Spleen (tissue), 11 donors: ENCODE measurements around the gene TNS1. TPM values are rescaled to one million over a fixed set of nuclear protein-coding genes. Genes with fewer than 3 reads are reported as not detected.

ENCODE experiments used
- DNase-seq: peaks from one replicate; pipeline ENCODE4 v3.0.0-alpha.2; 2020
- H3K27ac ChIP-seq, 8 donors: fragments of 200-600 bp; sonication (generic) in 7 of 8; 1 replicate in 4 of 8; 2 replicates in 4 of 8; pipeline versions ENCODE4 v1.5.0 to v1.8.0; 2016 to 2021; ENCODE audit warnings: inconsistent platforms in 4 of 8, mild to moderate bottlenecking in 4 of 8, moderate library complexity in 1 of 8
- H3K27me3 ChIP-seq, 7 donors: fragments of 200-600 bp; sonication (generic) in 6 of 7; replicated peaks in 1 of 7; 1 replicate in 4 of 7; 2 replicates in 3 of 7; pipeline versions ENCODE4 v1.5.0 to v1.8.0; 2016 to 2021; ENCODE audit warnings: inconsistent platforms in 3 of 7, mild to moderate bottlenecking in 1 of 7
- H3K36me3 ChIP-seq, 6 donors: fragments of 200-600 bp; sonication (generic) in 5 of 6; 1 replicate in 4 of 6; 2 replicates in 2 of 6; pipeline versions ENCODE4 v1.5.0 to v1.8.0; 2016 to 2021; ENCODE audit warnings: inconsistent platforms in 2 of 6
- H3K4me1 ChIP-seq, 6 donors: fragments of 200-600 bp; sonication (generic) in 5 of 6; 1 replicate in 3 of 6; 2 replicates in 3 of 6; pipeline versions ENCODE4 v1.5.0 to v1.8.0; 2016 to 2021; ENCODE audit warnings: inconsistent platforms in 3 of 6
- H3K4me3 ChIP-seq, 8 donors: fragments of 200-600 bp; sonication (generic) in 7 of 8; 1 replicate in 4 of 8; 2 replicates in 4 of 8; pipeline versions ENCODE4 v1.5.0 to v1.8.0; 2016 to 2021; ENCODE audit warnings: inconsistent platforms in 4 of 8, mild to moderate bottlenecking in 4 of 8, moderate library complexity in 2 of 8
- H3K9me3 ChIP-seq, 8 donors: fragments of 200-600 bp; sonication (generic) in 7 of 8; 1 replicate in 4 of 8; 2 replicates in 4 of 8; pipeline versions ENCODE4 v1.5.0 to v1.8.0; 2016 to 2021; ENCODE audit warnings: inconsistent platforms in 4 of 8
- CTCF ChIP-seq, 11 experiments: fragments of 200-600 bp in 7 of 11; fragments of 450-650 bp in 4 of 11; sonication (generic) in 4 of 11; IDR thresholded peaks in 8 of 11; conservative IDR thresholded peaks in 3 of 11; 1 replicate in 7 of 11; 2 replicates in 4 of 11; pipeline versions ENCODE4 v1.4.0 to v1.8.0; 2016 to 2021; ENCODE audit warnings: antibody characterized with exemption in 11 of 11, inconsistent platforms in 4 of 11, mild to moderate bottlenecking in 1 of 11
- POLR2A ChIP-seq, 3 donors: fragments of 450-650 bp; IDR thresholded peaks; one replicate each; pipeline ENCODE4 v1.5.1; 2017; ENCODE audit warnings: antibody characterized with exemption in 3 of 3, mild to moderate bottlenecking in 1 of 3
- POLR2AphosphoS5 ChIP-seq, 3 donors: sonication (generic); formaldehyde crosslinking; IDR thresholded peaks; one replicate each; pipeline ENCODE4 v1.5.1; 2017; ENCODE audit warnings: antibody characterized with exemption in 3 of 3
- WGBS, 5 donors: extraction: QIAGEN DNeasy Blood & Tissue Kit in 3 of 5; methylation state at CpG; one replicate each; pipeline versions ENCODE4 v1.1.5 to v1.1.7; 2013 to 2018; 5-methylcytosine and 5-hydroxymethylcytosine counted together
- intact Hi-C: fragments of 100-400 bp; cut with DNase I; formaldehyde crosslinking; loops from one replicate; pipeline ENCODE4 v1.15.0; 2023; ENCODE audit warnings: low total_unique reads
- polyA plus RNA-seq, 3 donors: library from polyadenylated mRNA; stranded (reverse); fragments of 200-250 nt; gene quantifications; one replicate each; pipeline ENCODE4 v1.2.1, GENCODE V29; 2013
- total RNA-seq, 7 donors: library from RNA; depleted of rRNA in 3 of 7; stranded (reverse); fragments of >200 nt in 3 of 7; fragmentation: NEBNext Ultra II Directional in 4 of 7; extraction: Animal tissue kit (Norgen Biotek cat#: 25700) in 4 of 7; gene quantifications; one replicate each; pipeline versions ENCODE4 v1.1.0 to v1.2.1, GENCODE V29; 2016 to 2021
- donor health status: healthy with polysubstance abuse.
- donor health status: DM: no; HTN: no; CAD: no; lungs with moderate emphysema.
- donor health status: DM: no; HTN: no; CAD: no.
- donor health status: Bipolar disorder and iron deficiency.
- donor health status: healthy.
- donor health status: DM: no; HTN: no; CAD: no.
- donor health status: DM: yes; HTN: yes; CAD: no.

The TNS1 gene
- total and polyA plus RNA-seq, 10 donors, result 6.9 to 580 (median 246) TPM

GRCh38 chr2:218008060-218009040, 5.6 kb upstream of the TNS1 start:
- no peak overlapping the region for H3K4me3 ChIP-seq
- peaks cover 3 to 51% (median 34%) of the 10 kb centered on the region in 6 donors for H3K4me1 ChIP-seq
- no peaks in the 10 kb centered on the region for H3K36me3 ChIP-seq
- H3K27me3 ChIP-seq, result peaks cover 3 to 49% (median 24%) of the 10 kb centered on the region in 7 donors
- intact Hi-C loops, result no loop called here
- no peaks in the 10 kb centered on the region for H3K9me3 ChIP-seq
- DNase-seq, result no peak
- no peak overlapping the region for H3K27ac ChIP-seq
- WGBS, 5 donors, result 77 to 85% (median 77%) methylated on average over 12 of the region's 12 CpGs
- no peak for TF ChIP-seq POLR2AphosphoS5 (IDR thresholded peaks at IDR 0.05)
- no peak for TF ChIP-seq POLR2A (IDR thresholded peaks at IDR 0.05)
- TF ChIP-seq CTCF (IDR thresholded peaks at IDR 0.05 in 8 of 11, conservative IDR thresholded peaks at IDR 0.05 in 3 of 11), result no peak

GRCh38 chr2:218006741-218007140, 3.9 kb upstream of the TNS1 start:
- Histone ChIP-seq H3K4me1 (peaks cover 3 to 56% (median 35%) of the 10 kb centered on the region in 6 donors), H3K9me3 (no peaks in the 10 kb centered on the region), H3K27me3 (peaks cover 3 to 43% (median 24%) of the 10 kb centered on the region in 7 donors), H3K36me3 (no peaks in the 10 kb centered on the region), H3K27ac (no peak overlapping the region), H3K4me3 (no peak overlapping the region)
- 86 to 97% (median 92%) methylated on average over 4 of the region's 4 CpGs for WGBS, 5 donors
- intact Hi-C loops, result no loop called here
- no peak for DNase-seq
- TF ChIP-seq POLR2AphosphoS5 (IDR thresholded peaks at IDR 0.05) (no peak), POLR2A (IDR thresholded peaks at IDR 0.05) (no peak), CTCF (IDR thresholded peaks at IDR 0.05 in 8 of 11, conservative IDR thresholded peaks at IDR 0.05 in 3 of 11) (no peak)

- 81 to 91% (median 89%) methylated on average over 3 of the region's 3 CpGs for WGBS, 5 donors
- intact Hi-C loops, result no loop called here
- Histone ChIP-seq H3K27ac (no peak overlapping the region), H3K9me3 (no peaks in the 10 kb centered on the region), H3K4me3 (no peak overlapping the region), H3K27me3 (peaks cover 3 to 30% (median 17%) of the 10 kb centered on the region in 7 donors), H3K4me1 (peaks cover 0 to 45% (median 26%) of the 10 kb centered on the region in 6 donors), H3K36me3 (no peaks in the 10 kb centered on the region)
- DNase-seq, result no peak
- no peak for TF ChIP-seq POLR2A (IDR thresholded peaks at IDR 0.05)
- no peak for TF ChIP-seq POLR2AphosphoS5 (IDR thresholded peaks at IDR 0.05)
- no peak for TF ChIP-seq CTCF (IDR thresholded peaks at IDR 0.05 in 8 of 11, conservative IDR thresholded peaks at IDR 0.05 in 3 of 11)
Observed at GRCh38 chr2:218005486-218005885, 2.7 kb upstream of the TNS1 start.

GRCh38 chr2:218005028-218005427, 2.2 kb upstream of the TNS1 start:
- Histone ChIP-seq H3K4me3 (no peak overlapping the region), H3K9me3 (no peaks in the 10 kb centered on the region), H3K4me1 (peaks cover under 1 to 45% (median 23%) of the 10 kb centered on the region in 6 donors), H3K36me3 (no peaks in the 10 kb centered on the region), H3K27me3 (peaks cover under 1 to 26% (median 12%) of the 10 kb centered on the region in 7 donors), H3K27ac (no peak overlapping the region)
- no peak for DNase-seq
- intact Hi-C loops, result no loop called here
- TF ChIP-seq POLR2AphosphoS5 (IDR thresholded peaks at IDR 0.05) (no peak), POLR2A (IDR thresholded peaks at IDR 0.05) (no peak), CTCF (IDR thresholded peaks at IDR 0.05 in 8 of 11, conservative IDR thresholded peaks at IDR 0.05 in 3 of 11) (no peak)
- 79 to 94% (median 90%) methylated on average over 4 of the region's 4 CpGs for WGBS, 5 donors
